Stimulated activated CD4-positive, alpha-beta T cell treated with anti-CD3 and anti-CD28 coated beads, Interleukin-4, amount 100 ng/mL, for 1 hour (primary cell): ENCODE data around the gene LRRC72.
"Not testable (repeated sequence)": the region's sequence is repeated elsewhere in the genome, so short reads cannot be mapped to it uniquely, and the experiment has no call there.

Source experiments
- DNase-seq: peaks from one replicate; pipeline ENCODE4 v3.0.0-alpha.2; 2020

Gene LRRC72

DNA sequence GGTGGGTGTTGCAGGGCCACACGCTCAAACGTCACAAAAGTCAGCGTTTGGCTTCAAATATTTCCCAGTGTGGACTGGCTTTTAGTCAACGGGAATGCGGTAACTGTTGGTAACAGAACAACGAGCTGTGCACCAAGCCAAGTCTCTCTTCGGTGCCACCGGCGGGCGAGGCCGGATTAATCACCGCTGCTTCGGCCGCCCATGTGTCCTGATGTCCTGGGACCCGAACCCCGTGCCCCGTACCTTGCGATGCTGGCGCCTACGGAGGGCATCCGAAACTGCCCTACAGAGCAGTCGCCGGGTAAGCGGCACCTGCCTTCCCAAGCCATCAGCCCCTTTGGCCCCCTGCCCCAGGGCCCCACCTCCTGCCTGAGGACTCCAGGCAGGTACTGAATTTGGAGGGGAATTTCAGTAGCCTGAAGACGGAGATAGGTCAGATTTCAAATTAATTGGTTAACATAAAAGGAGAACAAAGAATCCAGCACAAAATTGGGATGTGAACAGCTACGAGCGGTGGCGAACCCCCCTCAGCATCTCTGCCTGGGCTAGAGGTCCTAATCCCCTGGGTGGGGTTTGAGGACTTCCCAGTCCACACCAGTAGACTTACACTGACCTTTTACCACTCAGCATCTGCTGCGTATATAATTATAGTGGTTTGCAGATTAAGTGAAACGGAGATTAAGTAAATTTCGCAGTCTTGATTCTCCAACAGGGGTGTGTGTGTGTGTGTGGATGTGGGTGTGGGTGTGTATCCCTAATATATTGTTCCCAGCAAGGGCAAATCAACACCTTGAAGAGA lies at the start of gene LRRC72:
Gene LRRC72 (plus strand): TSS at position 84 of the 799 bp plus-strand sequence. CDS start 128 bp downstream, at position 212.
- no peak for DNase-seq

DNA sequence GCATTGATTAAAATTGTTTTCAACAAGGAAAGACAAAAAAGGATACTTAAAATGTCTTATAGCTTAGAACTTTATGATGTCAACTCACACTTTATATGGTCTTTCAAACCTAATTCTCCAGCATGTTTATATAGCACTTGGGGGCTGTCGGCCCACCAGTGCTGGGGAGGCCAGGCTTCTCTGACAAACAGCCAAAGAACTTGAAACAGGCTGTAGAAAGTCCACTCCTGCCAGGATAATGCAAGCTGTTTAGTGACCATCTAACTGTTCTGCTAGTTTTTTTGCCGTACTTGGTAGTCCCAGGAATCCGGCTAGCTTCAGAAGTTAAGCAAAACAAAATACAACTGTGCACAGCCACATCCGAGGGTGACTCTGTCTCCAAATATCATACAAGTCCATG lies 47.5 kb upstream of the LRRC72 start:
- DNase-seq = no peak

DNA sequence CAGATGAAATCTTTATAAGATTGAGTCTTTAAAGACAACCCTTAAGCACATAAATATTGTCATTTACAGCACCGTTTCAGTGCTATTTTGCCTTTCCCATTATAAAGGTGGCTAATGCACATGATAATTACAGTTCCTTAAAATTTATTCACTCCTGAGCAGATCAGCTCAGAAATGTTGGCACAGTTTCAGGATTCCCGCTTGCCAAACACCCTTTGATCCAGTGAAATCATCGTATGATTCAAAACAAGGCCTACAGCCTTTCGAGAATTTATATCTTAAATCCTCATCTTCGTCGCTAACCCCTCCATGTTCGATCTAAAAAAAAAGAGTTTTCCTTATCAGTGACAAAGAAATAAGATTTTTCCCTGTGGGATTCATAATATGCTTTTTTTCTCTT lies 47.0 kb upstream of the LRRC72 start:
- DNase-seq = no peak

DNA sequence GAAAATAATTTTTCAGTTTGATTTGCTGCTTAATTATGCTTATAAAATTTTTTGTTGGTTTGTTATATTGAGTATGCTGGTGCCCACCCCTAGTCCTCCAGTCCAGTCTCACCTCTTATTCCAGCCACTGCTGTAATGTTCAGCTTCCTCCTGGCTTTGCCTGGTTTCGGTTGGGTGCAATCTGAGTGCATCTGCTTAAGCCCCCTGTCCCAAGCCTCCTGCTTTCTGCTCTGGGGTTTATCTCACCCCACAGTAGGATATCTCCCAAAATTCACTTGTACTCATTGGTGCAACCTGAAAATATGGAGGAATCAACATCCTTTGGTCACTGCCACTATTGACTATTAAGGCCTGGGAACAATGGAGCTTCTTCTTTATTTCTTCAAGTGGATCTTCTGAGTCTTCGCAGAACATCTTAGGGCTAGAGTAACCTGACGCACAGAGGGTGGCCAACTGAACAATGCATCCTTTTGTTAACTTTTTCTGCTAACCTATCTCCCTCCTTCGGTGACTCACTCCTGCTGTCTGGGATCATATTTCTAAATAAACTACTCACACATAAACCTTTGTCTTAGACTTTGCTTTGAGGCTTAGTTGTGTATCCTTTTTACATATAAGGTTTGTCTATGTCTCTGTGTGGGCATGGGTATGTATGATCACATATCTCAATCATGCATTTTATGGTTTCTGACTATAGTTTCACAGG lies 42.0 kb upstream of the LRRC72 start:
- no peak for DNase-seq

DNA sequence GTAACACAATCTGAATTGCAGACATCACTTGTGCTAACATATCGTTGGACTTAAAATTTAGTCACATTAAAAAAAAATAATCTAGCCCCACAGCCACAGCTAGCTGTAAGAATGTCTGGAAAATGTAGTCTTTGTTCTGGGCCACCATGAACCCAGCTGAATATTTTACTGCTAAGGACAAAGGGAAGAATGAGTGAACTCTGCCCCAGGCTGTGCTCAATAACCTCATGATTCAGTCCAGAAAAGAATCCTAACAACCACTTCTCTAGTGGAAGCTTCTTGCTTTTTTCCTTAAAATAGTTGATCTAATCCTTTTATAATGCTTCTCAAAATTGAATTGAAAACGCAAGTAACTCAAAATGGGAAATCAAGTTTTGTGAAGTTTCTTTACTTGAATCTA lies 35.5 kb upstream of the LRRC72 start:
- DNase-seq = no peak

DNA sequence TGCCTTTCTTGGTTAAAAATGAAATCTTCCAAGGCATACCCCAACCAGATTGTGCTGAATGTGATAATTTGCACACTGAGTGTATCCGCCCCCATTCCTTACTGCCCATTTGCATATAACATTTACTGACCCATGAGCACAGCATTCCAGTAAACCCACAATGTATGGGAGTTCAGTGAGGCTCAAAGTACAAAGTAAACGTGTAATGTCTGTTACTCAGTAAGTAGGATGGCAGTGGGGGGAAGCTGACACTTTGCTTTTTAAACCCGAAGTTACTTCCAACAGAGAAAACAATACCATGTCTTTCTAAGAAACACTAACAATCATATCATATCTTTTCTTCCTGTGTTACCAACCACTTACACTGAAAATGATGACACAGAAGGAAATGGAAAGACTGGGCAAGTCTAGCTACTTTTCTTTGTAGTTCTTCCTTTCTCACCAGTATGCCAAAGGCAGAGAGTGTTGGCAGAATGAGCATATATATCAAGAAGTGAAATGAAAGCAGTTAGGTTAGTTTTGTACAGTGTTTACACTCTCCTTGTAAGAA lies 34.0 kb upstream of the LRRC72 start:
- no peak for DNase-seq

DNA sequence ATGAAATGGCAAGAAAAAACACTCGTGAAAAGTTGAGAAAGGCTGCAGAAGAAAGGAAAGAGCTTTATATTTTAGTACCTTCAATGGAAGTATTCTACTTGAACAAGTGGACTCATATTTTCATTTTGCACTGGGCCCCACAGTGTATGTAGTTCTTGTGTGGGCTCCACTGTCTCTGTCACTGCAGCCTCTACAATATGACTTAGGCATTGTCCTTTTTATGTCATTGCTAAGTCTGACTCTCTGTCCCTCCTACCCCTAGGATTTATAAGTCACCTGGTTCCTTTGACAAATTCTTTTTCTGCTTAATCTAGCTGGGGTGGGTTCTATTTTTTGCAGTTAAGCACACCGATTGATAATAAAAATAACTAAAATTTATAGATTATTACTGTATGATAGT lies 33.4 kb upstream of the LRRC72 start:
- DNase-seq = no peak

DNA sequence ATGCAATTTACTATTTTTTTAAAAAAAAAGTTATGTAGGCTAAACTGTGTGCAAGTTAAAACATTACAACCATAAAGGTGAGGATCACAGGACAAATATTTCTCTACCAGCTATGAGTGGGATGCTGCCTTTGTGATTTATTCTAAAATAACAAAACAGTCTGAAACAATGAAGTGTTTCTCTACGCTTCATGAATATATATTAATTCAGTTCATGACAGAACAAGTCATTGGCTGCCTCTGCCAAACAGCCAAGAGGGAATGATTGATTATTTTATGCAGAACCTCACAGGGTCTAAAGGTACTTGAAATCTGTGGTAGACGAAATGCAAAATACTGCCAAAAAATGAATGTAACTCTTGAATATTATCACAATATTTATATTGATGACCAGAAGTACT lies 32.1 kb upstream of the LRRC72 start:
- DNase-seq = no peak

DNA sequence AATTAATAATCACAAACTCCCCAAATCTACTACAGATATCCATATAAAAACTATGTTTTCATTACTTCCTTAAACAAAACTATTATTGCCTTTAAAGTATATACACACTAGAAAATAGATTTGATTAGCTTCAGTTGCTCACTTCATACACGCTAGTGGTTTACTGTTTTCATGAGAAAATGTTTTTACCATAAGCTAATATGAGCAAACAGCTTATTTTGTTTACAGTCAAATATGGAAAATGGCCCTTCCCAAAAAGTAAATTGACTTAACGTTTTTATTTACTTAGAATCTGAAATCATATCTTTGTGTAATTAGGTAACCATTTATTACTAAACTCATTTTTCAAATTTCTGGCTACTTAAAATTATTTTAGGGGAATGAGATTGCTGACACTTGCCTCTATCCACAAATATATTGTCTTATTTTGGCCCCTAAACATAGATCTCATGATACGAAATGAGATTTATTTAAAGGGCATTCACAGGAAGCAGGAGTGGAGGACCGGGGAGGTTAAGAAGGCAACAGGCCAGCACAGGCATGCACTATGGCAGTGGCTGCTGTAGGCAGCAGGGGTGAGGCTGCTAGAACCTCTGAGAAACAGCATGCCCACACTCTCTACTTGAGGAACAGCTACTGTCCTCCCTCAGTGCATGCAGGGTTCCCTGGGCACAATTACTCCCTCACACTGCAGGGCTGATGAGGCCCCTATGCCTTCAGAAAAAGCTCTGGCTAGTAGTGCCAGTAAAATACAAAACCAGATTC lies 31.5 kb upstream of the LRRC72 start:
- DNase-seq = no peak

- no peak for DNase-seq
These were observed 28.5 kb upstream of the LRRC72 start for GRCh38 chr7:16498122-16498521.

- no peak for DNase-seq
These were observed 24.3 kb upstream of the LRRC72 start for GRCh38 chr7:16502303-16502702.

DNA sequence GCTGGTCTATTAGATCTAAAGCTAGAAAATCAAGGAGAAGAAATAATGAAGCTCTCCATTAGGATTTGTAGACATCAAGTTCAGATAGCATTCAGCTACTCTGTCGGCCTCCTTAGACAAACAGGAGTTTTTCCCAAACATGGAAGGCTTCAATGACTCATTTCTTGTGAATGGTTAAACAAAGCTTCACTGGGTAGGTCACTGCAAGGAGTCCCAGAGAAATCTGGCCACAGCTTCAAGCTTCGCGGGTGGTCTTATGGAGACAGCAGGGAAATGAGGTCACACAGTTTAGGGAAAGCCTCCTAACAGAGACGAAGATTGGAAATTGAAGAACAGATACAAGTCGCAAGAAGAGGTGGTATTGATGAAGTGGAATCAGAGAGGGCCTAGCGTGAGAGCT lies 22.6 kb upstream of the LRRC72 start:
- no peak for DNase-seq

- DNase-seq = not testable (repeated sequence)
These were observed 20.2 kb upstream of the LRRC72 start for GRCh38 chr7:16506422-16506821.

DNA sequence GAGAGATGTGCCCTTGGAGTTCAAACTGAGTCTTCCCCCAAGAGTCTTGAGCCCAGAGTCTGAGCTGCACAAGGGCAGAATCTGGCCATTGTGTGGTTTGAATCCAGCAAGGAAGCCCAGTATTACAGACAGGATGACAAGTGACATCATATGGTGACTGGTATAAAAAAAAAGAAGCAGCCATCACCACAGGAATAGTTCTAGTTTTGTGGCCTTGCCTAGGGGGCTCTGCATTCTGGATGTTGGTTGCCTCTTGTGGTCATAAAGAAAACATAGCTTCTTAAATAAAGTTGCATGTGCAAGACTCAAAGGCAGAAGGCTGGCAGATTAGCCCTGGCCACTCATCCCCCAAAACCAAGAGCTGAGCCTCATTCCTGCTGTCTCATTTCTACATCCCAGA lies 16.8 kb upstream of the LRRC72 start:
- DNase-seq = no peak

DNA sequence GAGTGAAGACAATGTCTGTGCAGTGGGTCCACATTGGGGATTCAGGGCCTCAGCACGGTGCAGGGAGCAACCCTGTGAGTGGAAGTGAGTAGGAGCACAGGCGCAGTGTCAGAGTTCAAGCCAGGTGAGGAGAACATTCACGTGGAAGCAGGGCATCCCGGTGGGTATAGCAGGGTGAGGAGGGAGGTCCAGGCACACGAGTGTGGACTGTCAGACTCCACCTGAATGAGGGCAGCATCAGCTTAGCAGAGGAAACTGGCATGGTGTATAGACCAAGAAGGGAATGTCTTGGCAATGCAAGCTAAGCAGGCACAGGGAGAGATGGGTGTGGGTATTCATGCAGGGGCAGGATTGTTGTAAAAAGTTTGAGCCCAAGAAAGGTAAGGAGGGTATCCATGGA lies 15.3 kb upstream of the LRRC72 start:
- no peak for DNase-seq

DNA sequence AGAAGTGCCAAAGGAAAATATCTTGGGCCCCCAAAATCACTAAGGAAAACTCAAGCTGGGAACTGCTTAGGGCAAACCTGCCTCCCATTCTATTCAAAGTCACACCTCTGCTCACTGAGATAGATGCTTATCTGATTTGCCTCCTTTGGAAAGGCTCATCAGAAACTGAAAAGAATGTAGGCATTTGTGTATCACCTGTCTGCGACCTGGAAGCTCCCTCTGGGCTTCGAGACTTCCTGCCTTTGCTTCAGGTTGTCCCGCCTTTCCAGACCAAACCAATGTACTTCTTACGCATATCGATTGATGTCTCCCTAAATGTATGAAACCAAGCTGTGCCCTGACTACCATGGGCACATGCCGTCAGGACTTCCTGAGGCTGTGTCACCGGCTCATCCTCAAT lies 14.5 kb upstream of the LRRC72 start:
- DNase-seq = no peak

DNA sequence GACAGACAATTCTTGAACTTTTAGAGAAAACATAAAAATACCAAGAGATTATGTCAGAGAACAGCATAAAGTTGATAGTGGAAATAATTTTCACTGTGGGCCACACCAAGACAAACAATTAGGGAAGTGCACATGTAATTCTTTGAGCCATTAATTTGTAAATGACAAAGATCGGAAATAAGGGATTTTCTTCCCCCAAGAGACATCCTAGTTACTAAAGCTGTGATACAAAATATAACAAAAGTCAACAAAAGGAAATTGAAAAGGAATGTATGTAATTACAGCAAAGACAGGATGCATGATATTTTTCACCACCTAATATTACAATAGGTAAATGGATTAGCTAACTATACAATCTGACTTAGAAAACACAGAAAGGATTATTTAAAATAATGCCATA lies 12.4 kb upstream of the LRRC72 start:
- DNase-seq = no peak

- DNase-seq = no peak
These were observed 11.9 kb upstream of the LRRC72 start for GRCh38 chr7:16514729-16515128.

DNA sequence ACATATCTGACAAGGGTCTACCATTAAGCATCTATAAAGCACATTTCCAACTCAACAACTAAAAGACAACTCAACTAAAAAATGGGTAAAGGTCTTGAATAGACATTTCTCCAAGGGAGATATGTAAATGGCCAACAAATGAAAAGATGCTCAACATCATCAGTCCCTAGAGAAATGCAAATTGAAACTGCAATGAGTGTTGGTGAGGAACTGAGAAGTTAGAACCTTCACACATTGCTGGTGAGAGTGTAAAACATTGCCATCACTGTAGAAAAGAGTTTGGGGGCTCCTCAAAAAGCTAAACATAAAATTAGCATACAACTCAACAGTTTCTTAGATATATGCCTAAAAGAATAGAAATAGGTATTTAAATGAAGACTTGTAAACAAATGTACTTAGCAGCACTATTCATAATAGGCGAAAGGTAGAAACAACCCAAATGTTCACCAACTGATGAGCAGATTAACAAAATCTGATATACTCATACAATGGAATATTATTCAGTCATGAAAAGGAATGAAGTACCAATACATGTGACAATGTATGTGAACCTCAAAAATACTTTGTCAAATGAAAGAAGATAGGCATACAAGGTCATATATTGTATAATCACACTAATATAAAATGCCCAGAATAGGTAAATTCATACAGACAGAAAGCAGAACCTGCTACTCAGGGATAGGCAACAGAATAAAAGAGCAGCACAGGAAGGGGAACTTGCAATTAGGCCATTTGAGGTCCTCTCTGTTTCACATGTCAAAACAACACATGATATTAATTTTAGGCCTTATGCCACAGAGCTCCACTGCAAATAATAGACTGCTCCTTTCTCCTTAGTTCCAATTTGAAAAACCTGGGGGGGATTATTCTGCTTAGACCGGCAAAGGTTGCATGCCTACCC lies 10.6 kb upstream of the LRRC72 start:
- DNase-seq = no peak

GRCh38 chr7:16519985-16520384 lies 6.6 kb upstream of the LRRC72 start:
- DNase-seq = not testable (repeated sequence)

- no peak for DNase-seq
These were observed 2.3 kb upstream of the LRRC72 start for GRCh38 chr7:16524332-16524731.

DNA sequence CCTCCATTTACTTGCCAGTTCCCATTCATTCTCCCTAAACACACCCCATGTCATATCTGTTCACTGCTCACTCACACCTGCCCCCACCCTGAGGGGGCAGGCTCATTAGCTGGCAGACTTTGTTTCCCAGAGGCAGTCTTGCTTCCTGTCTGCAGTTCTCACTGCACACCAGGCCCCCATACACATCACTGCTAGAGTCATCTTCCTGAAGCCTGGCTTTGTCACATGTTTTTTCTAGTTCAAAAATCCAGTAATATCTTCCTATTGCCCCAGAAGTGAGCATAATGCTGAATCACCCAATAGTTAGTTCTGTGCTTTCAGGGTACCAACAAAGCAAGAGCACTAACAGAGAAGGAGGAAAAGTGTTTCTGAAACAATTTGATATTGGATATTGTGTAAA lies 1.9 kb downstream of the LRRC72 start:
- no peak for DNase-seq
